22Rv1 (cell line): ENCODE results near the gene PRPSAP2.

Experiments
- H3K27ac ChIP-seq: fragments of 450-650 bp; 2 replicates; pipeline ENCODE4 v1.5.1; 2017
- CTCF ChIP-seq: fragments of 450-650 bp; IDR thresholded peaks from 2 replicates; pipeline ENCODE4 v1.5.1; 2017; ENCODE audit warnings: mild to moderate bottlenecking
- ZFX ChIP-seq: fragments of 450-650 bp; IDR thresholded peaks from 2 replicates; pipeline ENCODE4 v1.6.1; 2017; ENCODE audit warnings: antibody characterized with exemption, borderline replicate concordance

PRPSAP2 gene

GRCh38 chr17:18964018-18964351, 106.1 kb downstream of the PRPSAP2 start:
- no peak overlapping the region for H3K27ac ChIP-seq
- TF ChIP-seq ZFX (no peak), CTCF (no peak)

GRCh38 chr17:18964550-18964949, 106.6 kb downstream of the PRPSAP2 start:
- H3K27ac ChIP-seq, result no peak overlapping the region
- no peak for TF ChIP-seq CTCF
- TF ChIP-seq ZFX, result no peak

- H3K27ac ChIP-seq, result no peak overlapping the region
- TF ChIP-seq ZFX (no peak), CTCF (no peak)
These were observed 107.8 kb downstream of the PRPSAP2 start for GRCh38 chr17:18965530-18966236.

GRCh38 chr17:18966831-18967624, 109.1 kb downstream of the PRPSAP2 start:
- H3K27ac ChIP-seq, result no peak overlapping the region

GRCh38 chr17:18967916-18968315, 110.0 kb downstream of the PRPSAP2 start:
- no peak overlapping the region for H3K27ac ChIP-seq
- TF ChIP-seq ZFX (no peak), CTCF (no peak)

More at GRCh38 chr17:18966831-18967624, 109.1 kb downstream of the PRPSAP2 start:
- TF ChIP-seq ZFX, result no peak
- TF ChIP-seq CTCF, result no peak

- no peak overlapping the region for H3K27ac ChIP-seq
- no peak for TF ChIP-seq ZFX
- no peak for TF ChIP-seq CTCF
These were observed 110.4 kb downstream of the PRPSAP2 start for GRCh38 chr17:18968345-18968744.
